Right ventricle myocardium superior (tissue), 1 donor: ENCODE results near the gene PASK. TPM values are rescaled to one million over a fixed set of nuclear protein-coding genes. Genes with fewer than 3 reads are reported as not detected.

Source experiments
- ATAC-seq: fragments of 200-7000 bp; cut with Tn5 transposase; one replicate; pipeline ENCODE4 v1.9.1; 2020; ENCODE audit warnings: mild to moderate bottlenecking; ENCODE audit not compliant: poor library complexity
- DNase-seq: peaks from one replicate; pipeline ENCODE4 v3.0.0-alpha.2; 2020
- intact Hi-C: fragments of 100-400 bp; cut with DNase I; formaldehyde crosslinking; loops from one replicate; pipeline ENCODE4 v1.11.2; 2022
- total RNA-seq: library from RNA; stranded (reverse); fragmentation: NEBNext Ultra II Directional; extraction: Animal tissue kit (Norgen Biotek cat#: 25700); gene quantifications from one replicate; pipeline ENCODE4 v1.2.1, GENCODE V29; 2021
- donor health status: DM: no; HTN: yes; CAD: no; lungs with severe emphysema.

PASK gene
- total RNA-seq, 1 donor from 2014 or later, result 3.2 TPM

DNA sequence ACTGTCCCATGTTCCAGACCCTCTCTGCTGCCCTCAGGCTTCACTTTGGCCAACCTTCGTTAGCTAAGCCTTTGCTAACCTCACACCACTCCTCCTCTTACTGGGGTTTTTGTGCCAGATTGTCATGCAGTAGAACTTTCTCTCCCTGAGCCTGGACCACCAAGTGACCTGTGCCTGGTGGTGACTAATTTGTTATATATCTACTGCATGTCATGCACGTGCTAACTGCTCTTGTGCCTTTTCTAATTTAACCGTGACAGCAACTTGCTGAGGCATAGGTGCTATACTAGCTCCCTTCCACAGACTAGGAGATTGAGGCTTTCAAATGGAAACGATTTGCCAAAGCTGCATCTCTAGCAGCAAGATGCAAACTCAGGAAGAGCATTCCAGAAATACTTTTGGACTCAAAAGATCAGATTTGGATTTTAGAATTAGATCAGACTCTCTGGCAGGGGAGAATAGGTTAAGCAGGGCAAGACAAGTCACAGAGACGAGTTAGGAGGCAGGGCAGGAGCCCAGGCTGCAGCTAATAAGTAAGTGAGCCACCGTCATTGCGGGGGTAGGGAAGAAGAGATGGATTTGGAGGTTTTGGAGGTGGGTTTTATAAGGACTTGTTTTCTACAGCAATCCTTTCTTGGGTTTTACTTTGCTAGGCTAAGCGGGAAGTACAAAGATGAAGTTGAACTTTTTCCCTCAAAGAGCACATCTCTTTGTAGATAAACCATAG lies 2.8 kb upstream of the PASK start:
- ATAC-seq, result no peak
- intact Hi-C loops, result no loop called here
- DNase-seq, result no peak

DNA sequence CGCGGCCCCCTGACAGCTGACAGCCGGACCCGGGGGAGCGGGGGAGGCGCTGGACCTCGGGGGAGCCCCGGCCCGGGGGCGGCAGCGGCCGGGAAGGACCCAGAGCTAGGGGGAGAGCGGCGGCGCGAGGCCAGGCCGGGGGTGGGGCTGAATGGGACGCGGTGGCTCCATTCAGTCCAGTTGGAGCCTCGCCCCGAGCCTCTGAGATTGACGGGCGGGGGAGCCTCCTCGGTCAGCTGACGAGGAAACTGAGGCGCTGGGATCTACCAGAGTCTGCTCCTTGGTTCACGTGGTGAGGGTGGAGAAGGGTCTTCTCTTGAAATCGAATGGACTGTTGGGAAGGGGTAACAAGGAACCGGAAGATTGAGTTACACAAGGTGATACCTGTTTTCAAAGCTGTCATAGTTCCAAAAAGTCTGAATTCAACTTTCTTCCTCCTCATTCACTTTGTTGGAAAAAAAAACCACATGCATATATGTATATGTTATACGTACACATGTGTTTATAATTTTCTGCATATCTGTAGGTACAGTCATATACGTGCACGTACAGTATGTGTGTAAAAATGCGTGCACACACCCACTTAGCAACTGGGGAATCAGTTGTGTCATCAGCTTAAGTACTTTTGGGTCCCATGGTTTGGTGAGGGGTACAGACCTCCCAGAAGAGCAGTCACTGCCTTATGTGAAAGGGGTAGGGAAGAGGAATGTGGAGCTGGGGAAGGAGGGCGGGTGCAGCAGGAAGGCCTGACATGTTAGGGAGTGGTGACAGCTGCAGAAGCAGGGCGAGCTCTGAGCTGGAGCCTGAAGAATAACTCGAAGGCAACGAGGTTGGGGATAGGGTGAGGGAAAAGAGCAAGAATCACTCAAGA lies 1.6 kb upstream of the PASK start:
- ATAC-seq (peak; percentile 7), DNase-seq (no peak)
- intact Hi-C loops, result no loop called here

DNA sequence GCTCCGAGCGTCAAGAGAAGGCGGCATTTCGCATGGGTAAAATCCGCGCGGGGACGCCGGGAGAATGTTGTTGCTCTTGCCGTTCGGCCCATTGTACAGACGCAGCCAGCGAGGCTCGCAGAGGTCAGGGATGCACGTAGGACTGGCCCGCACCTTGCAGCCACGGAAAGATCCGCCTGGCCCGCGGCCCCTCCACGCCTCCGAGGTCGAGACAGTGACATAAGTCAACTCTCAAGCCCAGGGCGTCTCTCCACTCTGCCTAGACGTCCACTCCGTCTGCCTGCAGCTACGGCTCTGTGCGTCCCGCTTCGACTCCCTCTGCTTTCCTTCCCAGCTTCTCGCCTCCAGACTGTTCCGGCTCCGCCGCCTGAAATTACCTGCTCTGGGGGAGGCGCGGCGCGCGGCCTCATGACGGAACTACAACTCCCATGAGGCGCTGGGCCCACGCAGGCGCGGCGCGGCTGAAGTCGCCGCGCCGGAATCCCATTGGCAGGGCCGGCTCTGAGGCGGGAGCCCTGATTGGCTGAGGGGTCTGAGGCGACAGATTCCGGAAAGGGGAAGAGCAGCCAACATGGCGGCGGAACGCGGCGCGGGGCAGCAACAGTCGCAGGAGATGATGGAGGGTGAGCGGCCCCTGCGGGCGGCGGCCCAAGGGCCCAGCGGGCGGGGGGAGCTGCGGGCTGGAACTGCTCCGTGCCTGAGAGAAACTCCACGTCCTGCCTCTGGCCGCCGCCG lies 820 bp upstream of the PASK start, which contains the start of gene PPP1R7:
Gene PPP1R7 (plus strand): TSS at position 543 of the 735 bp plus-strand sequence. CDS start 29 bp downstream, at position 572.
- intact Hi-C loops, result no loop called here
- peak; percentile 98 for ATAC-seq
- peak; percentile 97 for DNase-seq

DNA sequence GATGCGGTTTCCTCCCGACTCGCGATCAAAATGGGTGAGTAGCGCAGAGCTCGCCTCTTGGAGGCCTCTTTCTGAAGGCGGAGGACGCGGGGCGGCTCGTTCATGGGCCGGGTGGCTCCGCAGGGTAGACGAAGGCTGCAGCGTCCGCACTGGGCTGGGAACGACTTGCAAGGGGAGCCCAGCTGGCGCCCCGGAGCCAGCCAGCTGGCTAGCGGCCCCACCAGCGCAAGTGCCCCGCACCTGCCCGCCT lies 328 bp upstream of the PASK start:
- ATAC-seq (no peak), DNase-seq (no peak)
- intact Hi-C loops, result no loop called here

DNA sequence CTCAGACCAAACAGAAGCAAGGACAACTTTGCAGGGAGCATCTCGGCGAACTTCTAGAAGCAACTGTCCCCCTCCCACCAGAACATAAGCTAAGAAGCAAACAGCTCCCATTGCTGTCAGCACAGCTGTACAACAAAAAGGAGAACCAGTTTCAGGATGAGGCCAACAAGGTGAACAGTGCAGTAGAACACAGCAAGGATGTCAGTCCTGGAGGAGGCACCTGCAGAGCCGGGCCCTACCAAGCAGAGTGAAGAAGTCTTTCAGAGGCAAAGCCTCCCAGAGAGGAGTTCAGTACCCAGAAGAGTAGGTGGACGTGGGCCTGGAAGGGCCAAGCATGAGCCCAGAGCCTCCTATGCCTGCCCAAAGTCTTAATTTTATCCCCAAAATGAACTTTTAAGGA lies 1.0 kb downstream of the PASK start:
- intact Hi-C loops, result no loop called here
- ATAC-seq, result no peak
- no peak for DNase-seq

DNA sequence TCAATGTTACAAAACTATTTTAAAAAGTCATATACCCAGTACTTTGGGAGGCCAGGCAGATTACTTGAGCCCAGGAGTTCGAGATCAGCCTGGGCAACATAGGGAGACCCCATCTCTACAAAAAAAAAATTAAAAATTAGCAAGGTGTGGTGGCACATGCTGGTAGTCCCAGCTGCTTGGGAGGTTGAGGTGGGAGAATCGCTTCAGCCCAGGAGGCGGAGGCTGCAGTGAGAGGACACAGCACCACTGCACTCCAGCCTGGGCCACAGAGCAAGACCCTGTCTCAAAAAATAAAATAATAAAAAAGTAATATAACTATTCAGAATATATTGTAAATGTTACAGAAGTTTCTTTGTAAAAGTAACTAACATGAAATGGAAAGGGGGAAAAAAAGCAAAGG lies 1.9 kb downstream of the PASK start:
- intact Hi-C loops, result no loop called here
- DNase-seq (no peak), ATAC-seq (no peak)

DNA sequence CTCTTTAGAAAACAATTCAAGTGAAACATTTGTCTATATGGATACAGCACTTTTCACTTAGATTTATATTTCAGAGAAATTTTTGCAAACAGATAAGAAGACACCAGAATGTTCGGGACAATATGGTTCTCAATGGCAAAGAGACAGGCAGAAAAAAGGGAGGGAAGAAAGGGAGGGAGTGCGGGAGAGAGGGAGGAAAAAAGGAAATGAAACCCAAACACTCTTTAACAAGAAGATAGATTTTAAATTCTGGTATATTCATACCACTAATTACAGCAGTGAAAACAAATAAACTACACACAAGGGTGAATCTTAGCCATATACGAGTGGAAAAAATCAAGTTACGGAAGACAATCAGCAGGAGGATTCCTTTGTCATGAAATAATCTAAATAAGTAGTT lies 3.0 kb downstream of the PASK start:
- ATAC-seq (no peak), DNase-seq (no peak)
- intact Hi-C loops, result no loop called here

DNA sequence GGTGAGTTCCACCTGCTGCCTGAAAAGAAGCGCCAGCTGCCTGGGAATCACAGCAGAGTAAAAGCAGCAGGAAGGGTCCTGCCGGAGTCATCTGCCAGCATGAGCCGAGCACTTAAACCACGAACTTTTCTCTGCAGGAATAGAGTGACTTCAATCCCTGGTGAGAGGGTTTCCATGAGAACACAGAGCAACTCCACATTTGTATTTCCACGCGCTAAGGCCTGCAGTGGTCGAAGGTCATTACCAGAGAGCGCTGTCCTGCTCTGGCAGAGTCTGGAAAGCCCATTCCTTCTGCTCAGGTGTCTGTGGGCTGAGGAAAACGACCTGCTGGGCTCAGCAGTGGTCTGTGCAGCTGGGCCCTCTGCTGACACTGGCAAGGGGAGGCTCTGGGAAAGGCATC lies 6.7 kb downstream of the PASK start:
- no peak for DNase-seq
- intact Hi-C loops, result no loop called here

DNA sequence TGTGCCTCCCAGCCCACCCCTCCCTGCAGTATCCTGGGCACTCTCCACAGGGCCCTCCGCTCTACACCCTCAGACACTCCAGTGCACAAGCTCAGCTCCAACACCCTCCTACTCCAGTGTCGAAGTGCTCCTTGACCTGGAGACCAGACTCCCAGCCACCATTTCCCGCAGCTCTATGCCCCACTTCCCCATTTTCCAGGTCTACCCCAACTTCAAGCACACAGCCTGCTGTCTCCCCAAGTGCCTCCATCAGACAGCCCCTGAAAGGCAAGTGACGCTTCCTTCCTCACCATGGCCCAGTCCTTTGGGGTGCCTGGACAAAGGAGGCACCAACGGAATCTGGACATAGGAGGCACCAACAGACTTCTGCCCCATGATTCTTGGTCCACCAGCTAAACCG lies 7.2 kb downstream of the PASK start:
- ATAC-seq (no peak), DNase-seq (no peak)
- intact Hi-C loops, result no loop called here

More for the DNA sequence above, 6.7 kb downstream of the PASK start:
- ATAC-seq, result no peak

DNA sequence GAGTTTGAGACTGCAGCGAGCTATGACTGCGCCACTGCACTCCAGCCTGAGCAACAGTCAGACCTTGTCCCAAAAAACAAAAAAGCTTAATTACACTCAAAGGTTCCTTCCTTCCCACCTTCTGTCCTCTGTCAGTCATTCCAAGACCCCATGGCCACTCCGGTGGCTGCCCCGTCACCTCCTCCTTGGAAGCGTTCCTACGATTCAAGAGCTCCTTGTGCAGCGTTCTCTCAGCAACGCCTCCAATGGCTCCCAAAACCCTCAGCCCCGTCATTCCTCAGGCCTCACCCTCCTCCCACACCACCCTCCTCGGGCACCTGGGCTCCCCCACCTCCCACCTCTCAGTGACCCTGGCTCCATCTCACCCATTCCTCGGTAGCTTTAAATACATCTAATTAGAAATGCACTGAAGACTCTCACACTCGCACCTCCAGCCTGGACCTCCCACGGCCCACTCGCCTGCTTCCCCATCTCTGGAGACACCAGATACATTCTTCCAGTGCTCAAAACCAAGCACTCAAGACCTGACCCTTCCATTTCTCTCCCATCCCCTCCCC lies 8.0 kb downstream of the PASK start:
- intact Hi-C loops, result no loop called here
- DNase-seq, result no peak
- no peak for ATAC-seq

DNA sequence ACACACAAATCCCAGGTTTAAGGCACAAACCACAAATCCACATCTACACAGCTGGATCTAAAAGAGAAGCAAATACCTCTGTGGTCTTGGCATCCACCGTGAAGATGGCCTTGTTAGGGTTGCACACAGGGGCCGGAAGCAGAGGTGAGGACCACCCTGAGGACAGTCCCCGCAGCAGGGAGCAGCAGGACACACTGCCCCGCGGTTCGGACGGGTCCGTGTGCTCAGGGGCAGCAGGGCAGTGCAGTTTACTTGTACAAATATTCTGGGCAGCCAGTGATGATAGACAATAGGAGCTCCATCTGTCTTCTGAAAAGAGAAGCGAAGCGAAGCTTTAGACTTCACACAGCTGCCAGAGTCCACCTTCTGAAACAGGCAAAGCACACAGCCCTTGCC lies 8.8 kb downstream of the PASK start:
- ATAC-seq (no peak), DNase-seq (no peak)
- intact Hi-C loops, result no loop called here

DNA sequence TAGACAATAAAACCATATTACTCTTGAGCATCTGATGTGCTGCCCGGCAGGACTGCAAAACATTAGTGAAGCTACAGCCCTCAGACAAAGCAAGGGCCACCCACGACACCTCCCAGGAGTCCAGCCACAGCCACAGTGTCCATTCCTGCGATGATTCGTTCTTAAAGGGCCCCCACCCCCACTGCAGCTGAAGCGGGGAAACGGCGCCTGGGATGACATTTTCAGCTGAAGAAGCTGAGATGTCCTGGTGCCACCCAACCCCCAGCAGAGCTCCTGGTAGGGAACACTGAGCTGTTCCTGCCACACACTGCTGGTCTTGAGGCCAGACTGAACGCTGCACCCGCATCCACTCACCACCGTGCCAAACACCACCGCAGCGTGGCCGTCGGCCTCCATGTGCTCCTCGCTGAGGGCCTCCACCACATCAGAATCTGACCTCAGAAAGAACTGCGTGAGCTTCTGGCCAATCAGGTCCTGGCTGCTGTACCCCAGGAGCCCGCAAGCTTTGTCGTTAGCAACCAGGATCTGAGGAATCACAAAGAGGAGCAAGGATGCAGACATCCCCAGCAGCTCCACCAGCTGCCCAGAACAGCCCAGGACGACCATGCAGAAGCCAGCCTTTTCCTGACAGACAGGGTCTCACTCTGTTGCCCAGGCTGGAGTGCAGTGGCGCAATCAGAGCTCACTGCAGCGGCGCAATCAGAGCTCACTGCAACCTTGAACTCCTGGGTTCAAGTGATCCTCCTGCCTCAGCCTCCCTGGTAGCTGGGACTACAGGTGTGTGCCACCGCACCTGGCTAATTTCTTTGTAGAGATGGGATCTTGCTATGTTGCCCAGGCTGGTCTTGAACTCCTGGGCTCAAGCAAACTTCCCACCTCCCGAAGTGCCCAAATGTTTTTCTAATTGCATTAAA lies 9.5 kb downstream of the PASK start:
- DNase-seq (no peak), ATAC-seq (no peak)
- intact Hi-C loops, result no loop called here

DNA sequence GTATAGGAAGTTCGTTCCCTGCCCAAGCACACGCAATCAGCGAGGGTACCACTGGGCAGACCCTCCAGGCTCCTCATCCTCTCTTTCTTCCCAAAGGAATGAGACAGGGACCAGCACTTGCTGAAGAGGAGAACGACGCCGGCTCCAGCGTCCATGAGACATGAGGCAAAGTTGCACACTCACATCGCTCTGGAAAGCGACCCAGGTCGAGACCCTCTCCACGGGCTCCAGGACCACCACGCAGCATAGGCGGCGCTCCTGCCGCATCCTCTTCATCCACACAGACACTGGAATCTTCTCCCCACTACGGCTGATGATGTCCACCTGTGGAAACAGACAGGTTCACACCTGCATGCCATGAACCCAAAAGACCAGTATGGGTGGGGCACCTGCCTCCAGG lies 10.8 kb downstream of the PASK start:
- intact Hi-C loops, result no loop called here
- no peak for DNase-seq

DNA sequence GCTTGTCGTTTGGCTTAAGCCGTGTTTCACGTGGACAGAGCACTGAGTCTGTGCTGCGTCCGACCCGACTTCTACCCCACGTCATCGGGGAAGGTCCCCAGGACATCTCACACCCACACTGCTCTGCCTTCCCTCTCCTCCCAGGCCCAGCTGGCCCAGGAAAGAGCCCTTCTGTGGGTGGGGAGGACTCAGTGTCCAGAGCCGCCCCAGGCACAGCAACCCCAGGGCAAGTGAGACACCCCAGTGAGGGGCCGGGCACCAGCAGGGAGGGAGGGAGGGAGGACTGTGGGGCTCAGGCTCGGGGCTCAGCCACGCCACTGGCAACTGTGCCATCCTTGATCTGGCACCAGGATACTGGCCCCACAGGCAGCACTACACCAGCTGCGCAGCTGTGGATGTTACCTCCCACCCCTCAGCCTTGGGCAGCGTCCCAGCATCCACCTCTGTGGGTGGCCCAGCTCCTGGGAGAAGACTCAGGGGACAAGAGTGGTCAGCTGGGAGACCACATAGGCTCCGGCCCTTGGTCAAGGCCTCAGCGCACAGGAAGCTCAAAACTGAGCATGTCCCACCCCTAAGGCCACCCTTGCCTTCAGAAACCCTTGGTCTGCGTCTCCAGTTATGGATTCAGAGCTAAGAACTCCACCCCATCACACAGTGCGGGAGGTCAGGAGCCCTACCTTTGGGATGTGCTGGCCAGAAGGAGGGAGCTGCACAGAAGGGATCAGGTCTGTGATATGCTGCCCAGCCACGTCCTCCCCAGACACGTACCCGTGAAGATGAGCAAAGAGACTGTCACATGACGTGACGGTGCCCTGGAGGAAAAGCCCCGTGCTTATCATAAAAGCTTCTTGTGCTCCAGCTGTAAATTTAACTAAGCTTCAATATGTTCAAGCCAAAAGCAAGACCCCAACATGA lies 11.7 kb downstream of the PASK start:
- no peak for ATAC-seq
- intact Hi-C loops, result no loop called here
- no peak for DNase-seq

More for the DNA sequence above, 10.8 kb downstream of the PASK start:
- no peak for ATAC-seq

DNA sequence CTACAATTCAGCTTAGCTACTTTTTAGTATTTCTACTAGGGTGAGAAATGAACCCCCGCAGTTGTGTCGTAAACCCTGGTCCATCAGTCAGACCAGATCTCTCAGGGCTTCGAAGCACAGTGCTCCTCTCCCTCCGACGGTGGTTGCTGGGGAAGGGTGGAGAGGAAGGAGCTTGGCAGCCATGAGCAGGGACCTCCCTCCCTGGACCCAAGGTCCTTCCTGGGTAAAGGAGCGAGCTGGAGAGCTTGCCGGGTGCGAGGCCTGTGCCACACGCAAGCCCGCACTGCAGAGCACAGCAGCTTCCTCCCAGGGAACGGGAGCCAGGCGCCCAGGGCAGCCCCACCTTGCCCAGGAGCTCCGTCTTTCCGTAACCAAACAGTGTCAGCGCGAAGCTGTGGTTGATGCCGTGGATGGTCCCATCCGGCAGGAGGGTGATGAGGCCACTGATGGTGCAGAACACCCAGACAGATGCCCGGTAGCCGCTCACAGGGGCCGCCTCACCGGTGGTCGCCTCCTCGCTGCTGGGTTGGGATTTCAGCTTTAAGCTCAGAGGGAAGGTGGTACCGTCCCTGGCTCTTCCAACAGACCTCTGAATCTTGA lies 12.5 kb downstream of the PASK start:
- DNase-seq, result no peak
- ATAC-seq, result no peak
- intact Hi-C loops, result no loop called here

DNA sequence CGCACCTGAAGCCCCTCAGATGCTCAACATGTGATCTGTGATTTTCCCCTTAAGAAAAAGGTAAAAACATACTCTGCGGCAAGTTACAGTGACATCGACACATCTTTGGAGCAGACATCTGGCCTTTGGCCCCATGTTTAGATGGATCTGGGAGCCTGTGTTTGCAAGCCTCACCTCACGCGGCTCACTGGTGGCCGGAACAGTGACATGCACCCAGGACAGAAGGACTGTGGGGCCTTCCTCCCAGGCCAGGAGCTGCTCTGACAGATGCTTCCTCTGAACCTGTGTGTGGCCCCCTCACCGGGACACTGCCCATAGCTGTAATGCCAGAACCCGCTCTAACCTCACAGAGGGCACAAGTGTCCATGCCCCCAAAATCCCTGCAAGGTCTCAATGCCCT lies 13.1 kb downstream of the PASK start:
- ATAC-seq, result no peak

DNA sequence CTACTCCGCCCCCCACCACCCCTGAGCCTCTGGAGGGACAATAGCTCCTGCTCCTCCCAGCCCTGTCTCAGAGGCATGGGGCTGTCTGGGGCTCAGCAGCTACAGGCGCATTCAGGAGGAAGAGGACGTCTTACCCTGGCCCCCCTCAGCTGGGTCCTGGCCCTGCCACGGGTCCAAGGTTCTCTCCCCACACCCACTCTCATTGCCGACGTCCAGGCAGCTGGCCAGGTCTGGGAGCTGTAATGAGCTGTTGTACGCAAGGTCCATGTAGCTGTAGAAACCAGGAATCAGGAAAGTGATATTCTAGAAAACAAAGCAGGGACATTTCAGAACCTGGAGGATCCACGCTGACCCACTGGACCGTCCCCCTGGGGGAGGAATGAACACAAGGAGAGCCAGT lies 13.5 kb downstream of the PASK start:
- intact Hi-C loops, result no loop called here
- DNase-seq (no peak), ATAC-seq (no peak)

More for the DNA sequence above, 13.1 kb downstream of the PASK start:
- DNase-seq, result no peak
- intact Hi-C loops, result no loop called here
